HG03457 (cell line): ENCODE results near the gene SLC29A4.
"Not testable (repeated sequence)": the region's sequence is repeated elsewhere in the genome, so short reads cannot be mapped to it uniquely, and the experiment has no call there.

Source experiments
- ATAC-seq: cut with Tn5 transposase; IDR thresholded peaks from one replicate; pipeline ENCODE4 v1.9.1; 2021; ENCODE audit warnings: moderate number of reproducible peaks; ENCODE audit not compliant: unreplicated experiment

Gene SLC29A4

GRCh38 chr7:5320802-5321396 is 38.2 kb downstream of the SLC29A4 start:
- no peak for ATAC-seq

DNA sequence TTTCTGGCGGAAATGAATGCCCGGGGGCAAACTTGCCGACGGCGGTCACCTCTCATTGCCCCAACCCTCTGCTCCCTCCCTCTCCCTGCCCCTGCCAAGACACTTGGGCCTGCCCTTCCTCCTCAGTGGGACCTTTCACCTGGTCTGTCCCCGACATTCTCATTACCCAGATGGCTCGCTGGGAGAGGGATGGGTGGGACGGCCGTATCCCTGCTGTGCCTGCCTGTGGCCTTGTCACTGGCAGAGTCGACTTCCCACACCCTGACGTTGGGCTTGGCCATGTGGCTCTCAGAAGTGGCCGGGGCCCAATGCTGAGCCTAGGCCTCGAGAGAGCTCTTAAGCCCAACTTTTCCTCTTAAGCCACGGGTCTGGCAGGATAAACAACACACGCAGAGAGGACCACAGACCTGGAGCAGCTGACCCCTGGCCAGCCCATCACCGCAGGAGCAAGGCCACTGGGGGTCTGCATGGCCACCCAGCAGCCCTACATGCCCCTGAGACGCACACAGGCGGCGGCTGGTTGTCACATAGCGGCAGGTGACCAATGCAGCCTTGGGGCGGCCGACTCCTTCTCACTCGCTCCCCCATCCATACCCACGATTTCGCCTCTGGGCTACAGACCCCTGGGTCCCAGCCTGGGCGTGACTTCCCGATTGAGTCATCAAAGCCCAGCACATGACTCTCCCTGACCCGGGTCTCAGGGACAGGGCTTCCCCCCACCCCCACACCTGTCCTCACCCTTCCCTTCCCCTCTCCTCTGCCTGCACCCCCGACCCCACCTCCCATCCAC is 40.1 kb downstream of the SLC29A4 start:
- ATAC-seq: no peak

DNA sequence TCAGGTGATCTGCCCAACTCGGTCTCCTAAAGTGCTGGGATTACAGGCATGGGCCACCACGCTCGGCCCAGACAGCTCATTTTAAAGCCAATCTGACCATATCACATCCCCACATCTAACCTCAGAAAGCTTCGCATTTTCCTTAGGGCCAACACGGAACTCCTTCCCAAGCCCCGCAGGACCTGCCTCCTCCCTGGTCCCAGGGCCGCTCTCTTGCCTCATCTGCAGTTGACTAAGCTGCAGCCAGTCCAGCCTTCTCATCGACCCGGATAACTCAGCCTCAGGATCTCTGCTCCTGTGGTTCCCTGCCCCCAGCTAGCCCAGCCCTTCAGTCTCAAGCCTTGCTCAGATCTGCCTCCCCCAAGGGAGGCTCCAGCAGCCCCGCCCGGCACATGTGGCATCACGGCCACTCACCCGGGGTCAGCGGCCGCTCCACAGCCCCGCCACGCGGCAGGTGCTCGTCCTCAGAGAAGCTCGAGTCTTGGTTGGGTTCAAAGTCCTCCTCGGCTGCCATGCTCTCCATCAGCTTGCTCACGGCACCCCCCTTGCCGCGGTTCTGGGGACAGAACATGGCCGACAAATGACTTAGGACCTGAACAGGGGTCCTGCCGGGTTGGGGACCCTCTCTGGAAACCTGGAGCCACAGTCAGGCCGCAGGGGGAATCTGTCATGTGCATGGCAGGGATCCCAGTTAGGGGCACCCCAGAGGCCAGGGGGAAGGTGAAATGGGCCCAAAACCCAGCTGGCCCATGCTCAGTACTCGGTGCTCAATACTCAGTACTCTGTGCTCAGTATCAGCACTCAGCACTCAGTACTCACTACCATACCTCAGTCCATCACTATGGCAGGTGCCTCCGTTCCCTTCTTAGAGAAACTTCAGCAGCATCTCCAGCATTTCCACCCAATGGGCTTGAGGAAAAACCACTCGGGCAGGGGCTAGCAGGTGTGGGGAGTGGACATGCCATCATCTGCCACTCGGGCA is 41.3 kb downstream of the SLC29A4 start:
- ATAC-seq: not testable (repeated sequence)

GRCh38 chr7:5324961-5325360 is 42.2 kb downstream of the SLC29A4 start:
- ATAC-seq: no peak

DNA sequence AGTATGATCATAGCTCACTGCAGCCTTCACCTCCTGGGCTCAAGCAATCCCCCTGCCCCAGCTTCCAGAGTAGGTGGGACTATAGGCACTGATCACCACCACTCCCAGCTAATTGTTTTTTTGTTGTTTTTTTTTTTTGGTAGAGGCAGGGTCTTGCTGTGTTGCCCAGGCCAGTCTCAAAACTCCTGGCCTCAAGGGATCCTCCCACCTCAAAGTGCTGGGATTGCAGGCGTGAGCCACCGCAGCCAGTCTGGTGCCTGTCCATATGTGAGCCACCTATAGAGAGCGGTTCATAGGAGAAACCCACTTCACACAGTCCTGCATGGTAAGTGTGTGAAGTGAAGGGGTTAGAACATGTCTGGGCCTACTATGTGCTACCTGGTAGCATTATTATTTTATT is 47.5 kb downstream of the SLC29A4 start:
- no peak for ATAC-seq

DNA sequence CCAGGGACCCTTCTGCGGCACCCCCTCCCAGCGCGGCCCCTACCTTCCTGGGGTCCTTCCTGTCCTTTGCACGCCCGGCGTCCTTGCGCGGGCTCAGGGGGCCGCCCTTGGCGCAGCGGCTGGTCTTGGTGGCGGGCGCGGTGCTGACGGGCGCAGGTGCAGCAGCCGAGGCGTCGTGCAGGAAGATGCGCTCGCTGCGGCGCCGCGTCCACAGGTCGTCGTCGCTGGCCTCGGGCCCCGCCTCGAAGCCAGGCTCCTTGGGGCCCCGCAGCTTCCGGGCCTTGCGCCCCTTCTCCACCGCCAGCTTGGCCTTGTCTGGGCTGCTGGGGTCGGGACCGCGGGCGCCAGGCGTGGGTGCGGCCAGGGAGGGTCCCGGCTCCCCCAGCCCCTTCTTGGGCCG is 49.8 kb downstream of the SLC29A4 start:
- ATAC-seq: no peak

DNA sequence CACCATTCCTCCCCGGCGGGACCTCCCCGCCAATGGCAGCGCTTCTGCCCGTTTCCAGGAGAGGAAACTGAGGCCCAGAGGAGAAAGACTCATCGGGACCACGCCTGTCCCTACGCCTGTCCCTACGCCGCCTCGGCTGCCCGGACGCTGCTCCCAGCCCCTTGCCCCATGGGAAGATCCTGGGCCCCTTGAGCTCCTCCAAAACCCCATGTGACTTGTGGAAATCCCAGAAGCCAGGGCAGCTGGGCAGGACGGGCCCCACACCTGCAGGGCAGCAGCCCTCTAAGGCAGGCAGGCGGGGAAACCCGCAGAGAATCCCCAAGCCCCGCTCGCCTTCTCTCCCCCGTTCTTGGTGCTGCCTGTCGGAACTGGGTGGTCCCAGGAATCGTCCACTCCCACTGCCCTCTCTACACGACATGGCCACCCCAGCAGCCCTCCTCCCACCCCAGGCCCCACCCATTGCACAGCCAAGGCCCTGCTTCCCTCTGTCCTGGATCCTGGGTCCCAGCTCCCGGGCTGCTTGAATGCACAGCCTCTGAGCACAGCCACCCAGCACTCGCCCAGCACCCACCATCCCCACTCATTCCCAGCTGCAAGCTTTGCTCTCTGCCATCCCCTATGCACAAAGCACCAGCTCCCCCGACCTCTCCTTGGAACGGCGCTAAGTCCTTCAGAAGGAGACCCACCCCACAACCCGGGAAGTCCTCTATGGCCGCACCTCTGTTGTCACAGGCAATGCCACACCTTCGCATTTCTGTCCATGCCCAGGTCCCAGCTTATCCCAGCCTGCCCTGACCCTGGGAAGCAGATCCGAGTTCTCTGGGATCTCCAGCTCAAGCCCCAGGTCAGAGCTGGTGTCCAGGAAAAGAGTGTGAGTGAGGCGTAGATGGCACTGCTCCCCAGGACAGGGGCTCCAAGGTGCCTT is 50.6 kb downstream of the SLC29A4 start:
- no peak for ATAC-seq

- ATAC-seq: no peak
These were observed 51.9 kb downstream of the SLC29A4 start for GRCh38 chr7:5334671-5335070.

DNA sequence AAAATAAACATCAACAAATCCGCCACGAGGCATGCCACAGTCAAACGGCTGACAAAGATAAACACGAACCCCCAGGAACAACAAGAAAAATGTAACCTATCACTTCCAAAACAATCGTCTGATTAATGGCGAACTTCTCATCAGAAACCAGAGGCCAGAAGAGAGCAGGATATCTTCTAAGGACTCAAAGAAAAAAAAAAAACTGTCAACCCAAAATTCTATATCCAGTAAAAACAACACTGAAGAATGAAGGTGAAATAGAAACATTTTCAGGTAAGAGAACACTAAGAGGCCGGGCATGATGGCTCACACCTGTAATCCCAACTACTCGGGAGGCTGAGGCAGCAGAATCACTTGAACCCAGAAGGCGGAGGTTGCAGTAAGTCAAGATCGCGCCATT is 54.3 kb downstream of the SLC29A4 start:
- ATAC-seq: no peak

- no peak for ATAC-seq
These were observed 57.2 kb downstream of the SLC29A4 start for GRCh38 chr7:5339955-5340354.

DNA sequence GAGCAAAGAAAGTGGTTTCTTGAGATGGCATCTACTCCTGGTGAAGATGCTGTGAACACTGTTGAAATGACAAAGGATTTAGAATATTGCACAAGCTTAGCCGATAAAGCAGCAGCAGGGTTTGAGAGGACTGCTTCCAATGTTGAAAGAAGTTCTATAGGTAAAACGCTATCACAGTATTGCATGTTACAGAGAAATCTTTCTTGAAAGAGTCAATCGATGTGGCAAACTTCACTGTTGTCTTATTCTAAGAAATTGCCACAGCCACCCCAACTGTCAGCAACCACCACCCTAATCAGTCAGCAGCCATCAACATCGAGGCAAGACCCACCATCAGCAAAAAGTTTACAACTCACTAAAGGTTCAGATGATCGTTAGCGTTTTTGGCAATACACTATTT is 59.9 kb downstream of the SLC29A4 start:
- no peak for ATAC-seq

DNA sequence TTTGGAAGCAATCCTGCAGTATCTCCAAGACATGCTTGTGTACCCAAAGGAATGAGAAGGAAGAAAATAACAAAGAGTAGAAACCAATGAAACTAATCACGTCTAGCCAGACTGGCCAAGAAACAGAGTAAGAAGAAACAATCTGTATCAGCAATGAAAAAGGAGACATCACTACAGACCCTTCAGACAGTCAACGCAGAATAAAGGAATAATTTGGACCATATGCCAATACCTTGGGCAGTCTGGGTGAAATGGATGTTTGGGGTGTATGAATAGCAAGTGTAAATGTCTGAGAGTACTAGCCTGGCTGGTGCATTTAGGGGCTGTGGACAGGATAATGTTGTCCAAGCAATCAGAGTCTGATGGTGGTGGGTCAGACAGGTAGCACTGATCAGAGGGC is 61.1 kb downstream of the SLC29A4 start:
- no peak for ATAC-seq

DNA sequence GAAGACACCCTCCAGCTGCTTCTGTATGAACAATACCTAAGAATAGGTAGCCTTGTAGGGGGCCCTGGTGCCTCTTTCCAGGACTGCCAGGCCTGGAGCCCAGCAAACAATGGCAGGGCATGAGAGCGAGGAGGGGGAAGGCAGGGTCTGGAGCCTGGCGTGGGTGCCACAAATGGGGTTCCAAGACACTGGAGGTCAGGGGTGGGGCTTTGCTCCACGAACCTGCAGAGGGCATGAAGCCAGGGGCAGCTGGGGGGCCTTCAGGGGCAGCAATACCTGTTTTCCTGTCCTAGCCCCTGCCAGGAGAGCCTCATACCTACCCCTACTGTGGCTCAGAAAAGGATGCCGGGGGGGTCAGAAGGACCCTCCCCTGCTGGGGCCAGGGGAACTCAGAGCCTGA is 61.6 kb downstream of the SLC29A4 start:
- no peak for ATAC-seq

GRCh38 chr7:5345171-5345570 is 62.4 kb downstream of the SLC29A4 start:
- ATAC-seq: no peak

DNA sequence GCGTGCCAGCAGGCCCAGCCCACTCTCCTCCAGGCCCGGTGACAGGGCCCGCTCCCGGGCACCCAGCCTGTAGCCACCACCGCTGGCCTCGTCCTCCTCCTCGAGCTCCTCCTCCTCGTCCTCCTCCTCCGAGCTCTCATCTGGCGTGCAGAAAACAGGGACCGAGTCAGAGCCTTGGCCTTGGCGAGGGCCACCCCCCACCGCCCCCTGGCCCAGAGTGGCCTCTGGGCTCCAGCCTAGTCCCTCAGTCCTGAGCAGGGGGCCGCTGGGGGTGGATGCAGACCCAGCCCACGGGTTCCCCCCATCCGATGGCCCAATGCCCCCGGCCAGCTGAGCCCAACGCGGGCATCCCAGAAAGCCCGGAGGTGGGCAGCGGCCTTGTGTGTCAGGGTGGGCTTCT is 62.9 kb downstream of the SLC29A4 start:
- ATAC-seq: no peak

- ATAC-seq: no peak
These were observed 65.6 kb downstream of the SLC29A4 start for GRCh38 chr7:5348134-5349004.

GRCh38 chr7:5349005-5349380 is 66.2 kb downstream of the SLC29A4 start:
- no peak for ATAC-seq

GRCh38 chr7:5349437-5350173 is 66.9 kb downstream of the SLC29A4 start:
- ATAC-seq: no peak

DNA sequence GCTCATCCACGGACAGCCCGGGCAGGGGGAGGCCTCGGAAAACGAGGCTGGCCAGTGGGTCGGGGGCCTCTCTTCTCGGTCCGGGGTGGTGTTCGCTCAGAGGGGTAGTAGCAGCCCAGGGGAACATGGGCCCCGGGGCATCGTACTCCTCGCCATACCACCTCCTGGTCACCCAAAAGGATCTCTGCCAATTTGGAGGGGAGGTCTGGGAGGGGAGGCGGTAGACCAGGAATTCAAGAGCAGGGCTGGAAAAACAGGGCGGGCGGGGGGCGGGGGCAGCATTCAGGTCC is 67.4 kb downstream of the SLC29A4 start:
- ATAC-seq: no peak
